CD1c-positive myeloid dendritic cell (primary cell): ENCODE data around the gene CAMK2B.

Source experiments
- DNase-seq: peaks from one replicate; pipeline ENCODE4 v3.0.0-alpha.2; 2016; ENCODE audit errors: extremely low spot score

The CAMK2B gene

GRCh38 chr7:44329888-44330287 lies 4.5 kb upstream of the CAMK2B start:
- DNase-seq, result no peak

GRCh38 chr7:44329081-44329480 lies 3.7 kb upstream of the CAMK2B start:
- DNase-seq, result no peak

- DNase-seq, result no peak
Observed at GRCh38 chr7:44327981-44328380, 2.6 kb upstream of the CAMK2B start.

GRCh38 chr7:44326261-44327125 lies 1.1 kb upstream of the CAMK2B start:
- no peak for DNase-seq

- no peak for DNase-seq
Observed at GRCh38 chr7:44325811-44326241, 432 bp upstream of the CAMK2B start.

- DNase-seq, result no peak
Observed at GRCh38 chr7:44324481-44325200, 753 bp downstream of the CAMK2B start.

GRCh38 chr7:44324204-44324480 lies 1.3 kb downstream of the CAMK2B start:
- DNase-seq, result no peak

GRCh38 chr7:44323381-44324203 lies 1.8 kb downstream of the CAMK2B start:
- no peak for DNase-seq

- DNase-seq, result no peak
Observed at GRCh38 chr7:44322631-44323363, 2.6 kb downstream of the CAMK2B start.

GRCh38 chr7:44321796-44322195 lies 3.6 kb downstream of the CAMK2B start:
- DNase-seq, result no peak

- DNase-seq, result no peak
Observed at GRCh38 chr7:44320794-44321371, 4.5 kb downstream of the CAMK2B start.

- no peak for DNase-seq
Observed at GRCh38 chr7:44320141-44320540, 5.3 kb downstream of the CAMK2B start.

- no peak for DNase-seq
Observed at GRCh38 chr7:44318332-44318731, 7.1 kb downstream of the CAMK2B start.

- peak; percentile 69 for DNase-seq
Observed at GRCh38 chr7:44315301-44315903, 10.0 kb downstream of the CAMK2B start.

- DNase-seq, result no peak
Observed at GRCh38 chr7:44313621-44314031, 11.8 kb downstream of the CAMK2B start.

GRCh38 chr7:44313016-44313415 lies 12.4 kb downstream of the CAMK2B start:
- DNase-seq, result no peak

- no peak for DNase-seq
Observed at GRCh38 chr7:44311561-44312495, 13.6 kb downstream of the CAMK2B start.

- no peak for DNase-seq
Observed at GRCh38 chr7:44310221-44310848, 15.1 kb downstream of the CAMK2B start.
